AG09309 (cell line): ENCODE results near the gene GRIK3.

Source experiments
- DNase-seq: peaks from one replicate; pipeline ENCODE4 v3.0.0-alpha.2; 2010; ENCODE audit warnings: low read depth
- H3K4me3 ChIP-seq: 2 replicates; pipeline ENCODE4 v1.5.1; 2011; ENCODE audit warnings: mild to moderate bottlenecking, low read depth, low read length, moderate library complexity; ENCODE audit not compliant: control insufficient read depth
- CTCF ChIP-seq: IDR thresholded peaks from 2 replicates; pipeline ENCODE4 v1.5.1; 2011; ENCODE audit warnings: mild to moderate bottlenecking, low read depth, low read length, inconsistent platforms; ENCODE audit not compliant: insufficient read depth, control insufficient read depth; ENCODE audit errors: missing control alignments

Gene GRIK3

DNA sequence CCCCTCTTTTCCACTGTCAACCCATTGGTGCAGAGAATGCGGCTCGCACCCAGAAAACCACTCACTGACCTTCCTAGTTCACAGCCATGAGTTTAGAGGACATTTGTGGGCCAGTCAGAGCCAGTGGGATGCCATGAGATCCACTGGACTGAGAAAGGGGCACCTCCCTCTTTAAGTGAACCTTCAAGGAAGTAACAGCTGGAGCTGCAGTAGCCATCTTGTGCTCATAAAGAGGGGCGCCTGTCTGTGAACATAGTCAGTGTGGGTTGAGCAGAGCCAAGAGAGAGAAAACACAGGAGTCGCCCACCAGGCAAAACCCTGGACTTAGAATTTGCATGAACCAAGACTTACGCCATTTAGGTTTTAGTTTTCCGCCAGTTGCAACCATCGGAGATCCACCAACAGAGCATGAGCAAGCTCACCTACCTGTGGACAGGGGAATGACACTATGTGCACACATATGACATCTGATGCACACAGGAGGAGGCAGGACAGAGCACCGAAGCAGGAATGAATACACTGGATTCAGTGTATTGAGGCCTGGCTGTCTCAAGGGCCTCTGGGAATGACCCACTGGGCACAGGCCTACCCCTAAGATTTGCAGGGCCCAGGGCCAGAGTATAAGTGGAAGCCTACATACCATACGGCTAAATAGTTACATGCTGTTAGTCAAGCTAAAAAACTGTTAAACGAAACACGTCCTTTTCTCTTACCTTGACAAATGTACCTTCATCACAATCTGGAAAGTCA, 151.6 kb downstream of the GRIK3 start:
- H3K4me3 ChIP-seq, result no peak overlapping the region
- no peak for TF ChIP-seq CTCF
- DNase-seq, result no peak

DNA sequence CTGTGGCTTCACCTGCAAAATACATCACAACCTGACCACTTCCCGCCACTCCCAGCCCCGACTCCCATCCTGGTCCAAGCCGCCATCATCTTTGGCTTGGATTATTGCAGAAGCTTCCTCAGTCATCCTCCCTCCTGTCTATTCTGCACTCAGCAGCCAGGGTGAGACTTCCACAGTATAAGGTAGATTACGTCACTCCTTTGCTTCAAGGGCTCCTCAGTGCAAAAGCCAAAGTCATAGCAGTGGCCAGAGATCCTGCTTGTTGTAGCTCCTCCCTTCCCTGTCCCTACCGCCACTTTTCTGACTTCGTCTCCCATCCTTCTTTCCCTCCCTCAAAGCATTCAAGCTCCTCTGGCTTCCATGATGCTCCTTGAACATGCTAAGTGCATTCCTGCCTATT, 152.8 kb downstream of the GRIK3 start:
- no peak for DNase-seq
- H3K4me3 ChIP-seq, result no peak overlapping the region
- no peak for TF ChIP-seq CTCF

DNA sequence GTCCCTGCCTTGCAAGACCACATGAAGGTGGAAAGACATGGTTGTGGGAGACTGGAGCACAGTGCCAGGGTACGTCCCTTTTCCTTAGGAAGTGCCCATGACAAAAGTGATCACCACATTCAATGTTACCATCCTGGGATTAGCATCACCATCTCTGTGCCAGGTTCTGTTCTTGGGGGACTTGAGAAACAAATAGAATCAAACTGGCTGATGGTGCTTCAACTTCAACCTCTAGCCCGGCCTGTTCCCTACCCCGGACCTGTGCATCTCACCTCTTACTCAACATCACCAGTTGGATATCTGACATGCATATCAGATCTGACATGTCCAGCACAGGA, 153.3 kb downstream of the GRIK3 start:
- no peak overlapping the region for H3K4me3 ChIP-seq
- no peak for DNase-seq
- TF ChIP-seq CTCF, result no peak

DNA sequence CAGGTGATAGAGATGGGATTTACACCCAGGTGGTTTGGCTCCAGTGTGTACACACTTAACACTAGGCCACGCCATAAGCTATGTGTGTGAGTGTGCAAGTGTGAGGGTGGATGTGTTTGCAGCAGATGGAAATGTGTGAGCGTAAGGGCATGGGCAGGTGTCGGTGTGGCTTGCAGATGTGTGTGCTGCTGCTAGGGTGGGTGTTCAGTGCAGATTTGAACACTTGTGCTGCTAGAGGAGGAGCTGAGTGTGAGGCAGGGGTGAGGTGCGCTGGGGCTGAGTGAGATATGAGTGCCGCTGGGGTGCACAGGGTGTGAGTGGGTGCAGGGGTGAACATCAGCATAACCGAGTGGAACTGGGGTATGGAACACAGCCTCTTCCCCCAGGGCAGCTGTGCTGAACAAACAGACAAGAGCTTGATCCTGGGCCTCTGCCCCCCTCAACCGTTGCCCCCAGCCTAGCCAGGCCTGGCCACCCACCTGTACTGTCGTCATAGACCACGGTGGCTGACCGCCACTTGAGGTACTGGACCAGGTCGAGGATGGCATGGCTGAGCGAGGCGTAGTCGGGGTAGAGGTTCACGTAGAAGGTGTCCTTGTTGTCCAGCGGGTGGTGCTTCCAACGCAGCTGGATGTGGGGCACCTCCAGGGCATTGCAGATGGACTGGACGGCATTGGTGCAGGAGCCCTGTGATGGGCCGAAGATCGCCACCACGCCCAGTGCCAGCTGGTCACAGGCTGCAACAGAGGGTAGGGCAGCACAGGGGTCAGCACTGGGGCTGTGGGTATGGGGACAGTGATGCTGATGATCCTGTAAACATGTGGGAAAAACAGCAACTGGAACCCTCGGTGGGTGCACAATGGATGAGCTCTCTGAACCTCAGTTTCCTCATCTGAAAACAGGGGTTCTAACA, 153.9 kb downstream of the GRIK3 start:
- TF ChIP-seq CTCF, result no peak
- no peak overlapping the region for H3K4me3 ChIP-seq
- DNase-seq, result no peak

- no peak for DNase-seq
- no peak for TF ChIP-seq CTCF
- H3K4me3 ChIP-seq, result no peak overlapping the region
Observed at GRCh38 chr1:36879613-36880012, 154.7 kb downstream of the GRIK3 start.

DNA sequence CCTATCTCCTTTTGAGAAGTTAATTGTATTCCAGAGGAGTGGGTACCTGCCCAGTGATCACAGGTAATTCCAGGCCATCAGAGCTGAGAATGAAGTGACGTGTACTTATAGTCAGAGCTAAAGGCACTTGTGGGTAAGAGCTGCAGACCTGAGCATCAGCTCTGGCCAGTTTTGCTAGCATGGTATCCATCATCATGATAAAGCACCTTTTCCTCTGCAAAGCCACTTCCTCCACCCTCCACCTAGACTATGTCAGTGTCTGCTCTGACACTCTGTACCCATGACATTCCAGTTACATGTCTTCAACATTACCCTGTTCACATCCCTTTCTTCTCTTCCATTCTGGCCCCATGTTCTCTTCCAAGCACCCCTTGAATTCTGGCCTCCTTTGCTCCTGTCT, 157.3 kb downstream of the GRIK3 start:
- TF ChIP-seq CTCF, result no peak
- H3K4me3 ChIP-seq, result no peak overlapping the region
- no peak for DNase-seq
